ENCODE data around the gene TCF3. TPM values are rescaled to one million over a fixed set of nuclear protein-coding genes. Genes with fewer than 3 reads are reported as not detected.

Gene TCF3
- total RNA-seq, 1 experiment from 2014 or later, result 91.5 TPM

GRCh38 chr19:1560286-1560882, 92.0 kb downstream of the TCF3 start:
- Histone ChIP-seq H3K79me2 (ENCODE audit: low read length) (0 out of 2 replicates have a peak, but pooled peaks cover 2% of the 10 kb centered on the region), H2AFZ (ENCODE audit: low read length) (no peak overlapping the region)

More at GRCh38 chr19:1560286-1560882, 92.0 kb downstream of the TCF3 start:
- Histone ChIP-seq H3K27me3 (ENCODE audit: low read length) (no peaks in the 10 kb centered on the region), H3K9me2 (replicated peaks; ENCODE audit: insufficient read depth, low read length) (no peaks in the 10 kb centered on the region), H3K4me2 (ENCODE audit: low read depth, low read length, poor library complexity, severe bottlenecking) (no peak overlapping the region), H3K4me3 (ENCODE audit: low read length) (no peak overlapping the region), H3K9me3 (ENCODE audit: low read length) (no peaks in the 10 kb centered on the region), H3K36me3 (ENCODE audit: insufficient read depth, low read length) (no peaks in the 10 kb centered on the region), H3K27ac (ENCODE audit: low read length) (no peak overlapping the region), H4K20me1 (ENCODE audit: insufficient read depth, low read depth, low read length) (0 out of 2 replicates have a peak, but pooled peaks cover 4% of the 10 kb centered on the region), H3K4me1 (ENCODE audit: low read length) (no peaks in the 10 kb centered on the region), H3K9ac (ENCODE audit: low read length) (no peak overlapping the region)
- no peak for DNase-seq

Small RNA genes lying within 50 kb of the gene (small RNA-seq; reads per million reads assigned to genes)
- gene AC005943.2 (not detected), gene RN7SL477P (not detected), gene RNU6-1223P (0.12 reads per million)

Other genes starting within 250 kb of the TCF3 start
- 110 and 244 TPM in 2 replicates for gene DAZAP1, start 245.0 kb downstream of the TCF3 start, total RNA-seq (2014; rRNA removed; shearing (Covaris generic); ENCODE audit: low replicate concordance)
- 2,088 and 3,414 TPM in 2 replicates for gene RPS15, start 214.2 kb downstream of the TCF3 start, total RNA-seq (2014; rRNA removed; shearing (Covaris generic); ENCODE audit: low replicate concordance)
- 1.1 and 2.8 TPM in 2 replicates for gene APC2, start 202.5 kb downstream of the TCF3 start, total RNA-seq (2014; rRNA removed; shearing (Covaris generic); ENCODE audit: low replicate concordance)
- 26.4 and 62.2 TPM in 2 replicates for gene C19orf25, start 173.4 kb downstream of the TCF3 start, total RNA-seq (2014; rRNA removed; shearing (Covaris generic); ENCODE audit: low replicate concordance)
- 2.0 and 5.0 TPM in 2 replicates for gene PCSK4, start 162.3 kb downstream of the TCF3 start, total RNA-seq (2014; rRNA removed; shearing (Covaris generic); ENCODE audit: low replicate concordance)
- gene REEP6, start 161.4 kb downstream of the TCF3 start, total RNA-seq (2014; rRNA removed; shearing (Covaris generic); ENCODE audit: low replicate concordance), result 1.3 and 1.5 TPM in 2 replicates
- 0.94 and 2.6 TPM in 2 replicates for gene ADAMTSL5, start 139.6 kb downstream of the TCF3 start, total RNA-seq (2014; rRNA removed; shearing (Covaris generic); ENCODE audit: low replicate concordance)
- gene PLK5, start 128.5 kb downstream of the TCF3 start, total RNA-seq (2014; rRNA removed; shearing (Covaris generic); ENCODE audit: low replicate concordance), result not detected in 2 replicates
- gene MEX3D, start 84.3 kb downstream of the TCF3 start, total RNA-seq (2014; rRNA removed; shearing (Covaris generic); ENCODE audit: low replicate concordance), result 5.6 and 13.5 TPM in 2 replicates
- 42.2 and 124 TPM in 2 replicates for gene MBD3, start 59.8 kb downstream of the TCF3 start, total RNA-seq (2014; rRNA removed; shearing (Covaris generic); ENCODE audit: low replicate concordance)
- 106 and 170 TPM in 2 replicates for gene UQCR11, start 47.2 kb downstream of the TCF3 start, total RNA-seq (2014; rRNA removed; shearing (Covaris generic); ENCODE audit: low replicate concordance)
- gene ONECUT3, start 100.9 kb upstream of the TCF3 start, total RNA-seq (2014; rRNA removed; shearing (Covaris generic); ENCODE audit: low replicate concordance), result not detected in 2 replicates
- gene ATP8B3, start 159.7 kb upstream of the TCF3 start, total RNA-seq (2014; rRNA removed; shearing (Covaris generic); ENCODE audit: low replicate concordance), result 1.0 and 6.0 TPM in 2 replicates
- 15.7 and 16.3 TPM in 2 replicates for gene REXO1, start 195.9 kb upstream of the TCF3 start, total RNA-seq (2014; rRNA removed; shearing (Covaris generic); ENCODE audit: low replicate concordance)
- 12.8 and 13.2 TPM in 2 replicates for gene KLF16, start 211.0 kb upstream of the TCF3 start, total RNA-seq (2014; rRNA removed; shearing (Covaris generic); ENCODE audit: low replicate concordance)
- gene ABHD17A, start 232.9 kb upstream of the TCF3 start, total RNA-seq (2014; rRNA removed; shearing (Covaris generic); ENCODE audit: low replicate concordance), result 52.5 and 110 TPM in 2 replicates

Measured in Karpas-422 (cell line).